Effector memory CD8-positive, alpha-beta T cell (primary cell): ENCODE results near the gene RBMS3.

ENCODE experiments used
- ATAC-seq: fragments of 150-1000 bp; cut with Tn5 transposase; replicated peaks from 2 replicates; pipeline ENCODE4 v1.10.0; 2021; ENCODE audit warnings: mild to moderate bottlenecking, moderate library complexity
- DNase-seq, 3 experiments: peaks; one replicate each; pipeline ENCODE4 v3.0.0; 2021
- H3K27ac Mint-ChIP-seq, 2 donors: one replicate each; pipeline ENCODE4 v1.8.0; 2022; ENCODE audit warnings: mild to moderate bottlenecking in 2 of 2, mixed read lengths in 2 of 2, moderate library complexity in 2 of 2
- H3K27me3 Mint-ChIP-seq, 2 donors: one replicate each; pipeline ENCODE4 v1.8.0; 2022; ENCODE audit warnings: mixed read lengths in 2 of 2
- H3K36me3 Mint-ChIP-seq: one replicate; pipeline ENCODE4 v1.8.0; 2022; ENCODE audit warnings: mild to moderate bottlenecking, moderate library complexity, mixed read lengths; ENCODE audit not compliant: insufficient read depth
- H3K4me1 Mint-ChIP-seq, 2 donors: one replicate each; pipeline ENCODE4 v1.8.0; 2022; ENCODE audit warnings: low read depth in 2 of 2, mixed read lengths in 2 of 2
- H3K4me3 Mint-ChIP-seq, 2 donors: one replicate each; pipeline ENCODE4 v1.8.0; 2022; ENCODE audit warnings: mild to moderate bottlenecking in 2 of 2, mixed read lengths in 2 of 2, moderate library complexity in 2 of 2
- H3K9me3 Mint-ChIP-seq, 2 donors: one replicate each; pipeline ENCODE4 v1.8.0; 2022; ENCODE audit warnings: mixed read lengths in 2 of 2

Gene RBMS3

DNA sequence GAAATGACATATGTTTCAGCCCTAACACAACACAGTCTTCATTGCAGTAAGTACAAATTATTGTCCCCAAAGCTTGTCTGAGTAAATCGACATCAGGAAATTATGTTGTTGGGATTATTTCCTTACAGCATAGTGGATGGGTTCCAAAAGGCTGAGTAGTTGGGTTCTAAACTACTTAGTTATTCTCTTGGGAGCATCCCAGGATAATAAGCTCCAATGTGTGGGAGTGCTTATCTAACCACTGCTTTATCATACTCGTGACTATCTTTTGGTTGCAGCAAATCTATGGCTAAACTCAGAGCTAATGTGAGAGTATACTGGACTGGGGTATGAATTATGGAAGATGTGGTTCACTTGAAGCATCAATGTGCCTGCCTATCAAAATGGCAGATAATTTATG, 128.5 kb downstream of the RBMS3 start:
- H3K27ac Mint-ChIP-seq = no peak overlapping the region
- peaks cover 0 to 4% of the 10 kb centered on the region in 2 donors for H3K9me3 Mint-ChIP-seq
- H3K27me3 Mint-ChIP-seq = no peaks in the 10 kb centered on the region
- no peak overlapping the region for H3K4me3 Mint-ChIP-seq
- DNase-seq (no peak), ATAC-seq (no peak)
- H3K4me1 Mint-ChIP-seq = no peaks in the 10 kb centered on the region
- H3K36me3 Mint-ChIP-seq = no peaks in the 10 kb centered on the region

DNA sequence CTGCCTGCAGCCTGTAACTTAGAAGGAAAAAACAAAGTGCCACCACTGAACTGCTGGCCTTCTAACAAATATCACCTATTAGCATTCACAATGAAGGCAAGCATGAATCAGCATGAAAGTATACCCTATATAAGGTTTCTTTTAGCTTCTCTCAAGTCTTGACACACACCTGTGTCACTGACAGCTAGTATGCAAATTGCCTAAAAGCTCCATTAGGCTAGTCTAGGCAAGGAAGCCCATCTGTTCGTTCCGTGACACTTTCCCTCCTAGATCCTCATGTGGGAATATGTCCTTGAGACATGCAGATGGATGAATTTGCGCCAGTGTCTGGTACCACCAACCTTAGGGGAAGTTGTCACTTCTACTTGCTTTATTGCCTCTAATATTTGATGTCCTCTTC, 129.3 kb downstream of the RBMS3 start:
- Mint-ChIP-seq H3K27me3 (no peaks in the 10 kb centered on the region), H3K27ac (no peak overlapping the region), H3K4me1 (no peaks in the 10 kb centered on the region), H3K4me3 (no peak overlapping the region), H3K9me3 (peaks cover 0 to 4% of the 10 kb centered on the region in 2 donors), H3K36me3 (no peaks in the 10 kb centered on the region)
- no peak for DNase-seq
- ATAC-seq = no peak

DNA sequence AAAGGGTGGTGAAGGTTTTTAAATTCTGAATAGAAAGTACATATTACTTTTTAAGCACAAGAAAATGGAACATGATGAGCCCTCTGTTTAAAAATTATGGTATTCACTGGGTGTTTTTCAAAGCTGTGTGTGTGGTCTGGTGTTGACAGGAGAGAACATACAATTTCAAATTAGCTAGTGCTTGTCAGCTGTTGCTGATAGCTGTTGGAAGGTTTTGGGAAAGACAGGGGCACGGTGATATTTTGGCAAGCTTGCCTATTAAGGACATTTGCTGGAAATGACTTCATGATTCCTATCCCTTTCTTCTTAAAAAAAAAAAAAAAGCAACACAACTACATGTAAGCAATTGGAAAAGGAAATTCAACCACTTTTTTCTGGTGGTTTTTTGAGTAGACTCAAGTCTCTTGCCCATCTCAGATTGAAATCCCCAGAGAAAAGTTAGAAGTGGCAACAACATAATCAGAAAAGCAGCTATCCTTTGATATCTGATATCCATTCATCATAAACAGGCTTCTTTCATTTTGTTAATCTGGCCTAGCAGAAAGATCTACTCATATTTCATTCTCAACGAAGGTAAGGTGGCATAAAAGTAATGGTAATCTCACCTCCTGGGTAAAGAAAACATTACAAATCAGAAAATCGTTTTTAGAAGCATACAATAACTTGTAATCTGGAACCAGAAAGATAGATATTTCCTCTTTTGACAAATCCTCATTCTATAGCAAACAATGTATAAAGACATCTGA, 130.0 kb downstream of the RBMS3 start:
- Mint-ChIP-seq H3K27me3 (no peaks in the 10 kb centered on the region), H3K36me3 (no peaks in the 10 kb centered on the region), H3K4me3 (no peak overlapping the region), H3K4me1 (no peaks in the 10 kb centered on the region), H3K9me3 (peaks cover 0 to 4% of the 10 kb centered on the region in 2 donors), H3K27ac (no peak overlapping the region)
- no peak for DNase-seq
- ATAC-seq = no peak

DNA sequence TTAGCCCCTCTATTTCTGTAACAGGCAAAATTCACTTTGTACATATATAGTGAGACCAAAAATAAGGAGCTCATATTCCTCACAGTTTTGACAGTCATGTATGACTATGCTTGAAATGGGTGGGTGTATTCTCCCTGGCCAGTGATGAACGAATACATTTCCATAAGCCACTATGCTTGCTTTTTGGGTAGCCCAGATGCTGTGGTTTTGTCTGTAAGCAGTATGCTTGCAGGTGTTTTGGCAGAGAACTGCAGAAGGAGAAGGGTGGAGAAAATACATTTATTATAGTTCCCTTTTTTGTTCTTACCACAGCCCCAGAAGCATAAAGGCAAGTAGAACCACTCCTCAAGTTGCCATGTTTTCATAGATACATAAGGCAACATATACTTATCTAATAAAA, 131.2 kb downstream of the RBMS3 start:
- H3K9me3 Mint-ChIP-seq = peaks cover 0 to 3% of the 10 kb centered on the region in 2 donors
- DNase-seq (no peak), ATAC-seq (no peak)
- no peak overlapping the region for H3K27ac Mint-ChIP-seq
- no peaks in the 10 kb centered on the region for H3K4me1 Mint-ChIP-seq
- H3K4me3 Mint-ChIP-seq = no peak overlapping the region
- no peaks in the 10 kb centered on the region for H3K27me3 Mint-ChIP-seq
- no peaks in the 10 kb centered on the region for H3K36me3 Mint-ChIP-seq

DNA sequence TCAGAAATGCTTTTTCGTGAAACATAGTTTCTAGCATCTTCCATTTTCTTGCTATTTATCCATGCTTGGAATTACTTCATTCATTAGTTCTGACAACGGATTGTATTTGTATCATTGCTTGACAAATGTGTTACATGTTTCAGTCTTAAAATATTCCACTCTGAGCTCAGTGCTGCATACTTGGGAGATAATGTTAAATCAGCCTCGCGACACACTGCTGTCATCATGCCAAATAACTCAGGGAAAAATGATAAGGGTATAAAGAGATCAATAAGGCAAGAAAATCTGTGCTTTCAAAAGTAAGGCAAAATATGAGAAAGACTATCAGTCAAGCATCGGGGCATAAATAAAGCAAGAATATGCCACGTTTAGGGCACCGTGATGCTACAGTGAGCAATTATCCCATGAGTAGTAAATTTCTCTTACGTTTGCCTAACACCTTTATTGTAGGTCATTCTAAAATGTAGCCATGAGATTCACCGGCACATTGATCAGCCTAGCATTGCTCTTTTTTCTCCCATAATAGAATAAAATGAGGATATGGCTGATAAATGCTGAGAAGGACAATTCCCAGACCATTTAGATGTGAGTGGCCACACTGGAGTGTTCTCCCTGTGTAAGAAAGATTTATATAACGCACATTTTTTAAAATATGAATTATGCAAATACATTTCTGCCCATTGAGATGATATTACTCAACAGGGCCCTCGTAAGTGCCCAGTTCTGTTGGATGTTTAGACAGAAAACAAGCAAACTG, 133.8 kb downstream of the RBMS3 start:
- ATAC-seq (no peak), DNase-seq (no peak)
- no peaks in the 10 kb centered on the region for H3K27me3 Mint-ChIP-seq
- no peak overlapping the region for H3K27ac Mint-ChIP-seq
- no peaks in the 10 kb centered on the region for H3K4me1 Mint-ChIP-seq
- H3K9me3 Mint-ChIP-seq = peaks cover 0 to 3% of the 10 kb centered on the region in 2 donors
- H3K4me3 Mint-ChIP-seq = no peak overlapping the region
- H3K36me3 Mint-ChIP-seq = no peaks in the 10 kb centered on the region

DNA sequence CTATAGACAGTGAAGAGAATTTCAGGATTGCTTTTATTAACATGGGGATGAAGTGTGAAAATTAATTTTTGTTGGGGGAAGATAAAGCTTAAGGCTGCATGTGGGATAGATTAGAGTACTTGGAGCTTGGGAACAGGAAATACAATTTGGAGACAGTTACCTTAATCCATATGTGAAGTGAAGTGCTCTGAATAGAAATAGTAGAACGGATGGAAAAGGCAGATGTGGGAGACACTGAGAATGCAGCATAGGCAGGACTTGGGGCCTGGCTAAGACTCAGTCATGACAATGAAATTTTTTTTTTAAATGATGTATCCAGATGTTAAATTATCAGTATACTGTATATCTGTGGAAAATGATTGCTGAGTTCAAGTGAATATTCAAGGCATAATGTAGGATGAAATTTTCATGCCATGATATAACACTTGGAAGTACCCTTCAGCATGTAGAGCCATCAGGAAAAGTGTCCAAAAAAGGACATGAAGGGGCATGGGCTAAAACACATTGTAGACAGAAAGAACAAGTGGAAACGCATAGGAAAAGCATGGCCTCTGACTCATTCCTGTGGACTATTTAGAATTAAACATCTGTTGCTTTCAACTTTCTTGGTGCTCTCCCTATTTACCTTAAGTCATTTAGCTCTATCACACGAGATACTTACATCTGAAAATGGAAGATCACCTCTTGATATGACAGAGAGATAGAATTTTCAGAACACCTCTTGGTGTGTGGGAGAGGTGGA, 134.8 kb downstream of the RBMS3 start:
- no peak for ATAC-seq
- H3K36me3 Mint-ChIP-seq = no peaks in the 10 kb centered on the region
- no peak overlapping the region for H3K27ac Mint-ChIP-seq
- no peaks in the 10 kb centered on the region for H3K27me3 Mint-ChIP-seq
- no peaks in the 10 kb centered on the region for H3K4me1 Mint-ChIP-seq
- no peak for DNase-seq
- H3K4me3 Mint-ChIP-seq = no peak overlapping the region
- peaks cover 0 to 4% of the 10 kb centered on the region in 2 donors for H3K9me3 Mint-ChIP-seq

- Mint-ChIP-seq H3K9me3 (peaks cover 0 to 4% of the 10 kb centered on the region in 2 donors), H3K36me3 (no peaks in the 10 kb centered on the region), H3K4me3 (no peak overlapping the region), H3K27me3 (no peaks in the 10 kb centered on the region), H3K27ac (no peak overlapping the region), H3K4me1 (no peaks in the 10 kb centered on the region)
- DNase-seq (no peak), ATAC-seq (no peak)
Observed at GRCh38 chr3:29416514-29416913, 135.6 kb downstream of the RBMS3 start.

DNA sequence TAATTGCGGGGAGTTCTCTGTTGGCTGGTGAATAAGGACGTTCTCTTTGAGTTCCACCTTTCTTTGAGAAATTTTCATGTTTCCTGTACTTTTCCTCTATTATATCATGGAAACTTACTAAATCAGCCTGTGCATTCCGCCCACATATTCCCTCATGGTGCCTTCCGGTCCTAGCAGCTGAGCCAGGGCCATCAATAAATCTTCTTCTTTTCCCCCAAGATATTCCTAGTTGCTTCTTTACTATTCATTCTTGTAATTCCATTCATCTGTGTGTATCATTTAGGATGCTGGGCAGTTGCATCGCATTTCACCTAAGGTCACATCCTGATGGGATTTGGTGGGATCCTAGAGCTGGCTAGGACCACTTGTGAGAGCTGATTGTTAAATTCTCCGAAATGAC, 139.2 kb downstream of the RBMS3 start:
- ATAC-seq = no peak

DNA sequence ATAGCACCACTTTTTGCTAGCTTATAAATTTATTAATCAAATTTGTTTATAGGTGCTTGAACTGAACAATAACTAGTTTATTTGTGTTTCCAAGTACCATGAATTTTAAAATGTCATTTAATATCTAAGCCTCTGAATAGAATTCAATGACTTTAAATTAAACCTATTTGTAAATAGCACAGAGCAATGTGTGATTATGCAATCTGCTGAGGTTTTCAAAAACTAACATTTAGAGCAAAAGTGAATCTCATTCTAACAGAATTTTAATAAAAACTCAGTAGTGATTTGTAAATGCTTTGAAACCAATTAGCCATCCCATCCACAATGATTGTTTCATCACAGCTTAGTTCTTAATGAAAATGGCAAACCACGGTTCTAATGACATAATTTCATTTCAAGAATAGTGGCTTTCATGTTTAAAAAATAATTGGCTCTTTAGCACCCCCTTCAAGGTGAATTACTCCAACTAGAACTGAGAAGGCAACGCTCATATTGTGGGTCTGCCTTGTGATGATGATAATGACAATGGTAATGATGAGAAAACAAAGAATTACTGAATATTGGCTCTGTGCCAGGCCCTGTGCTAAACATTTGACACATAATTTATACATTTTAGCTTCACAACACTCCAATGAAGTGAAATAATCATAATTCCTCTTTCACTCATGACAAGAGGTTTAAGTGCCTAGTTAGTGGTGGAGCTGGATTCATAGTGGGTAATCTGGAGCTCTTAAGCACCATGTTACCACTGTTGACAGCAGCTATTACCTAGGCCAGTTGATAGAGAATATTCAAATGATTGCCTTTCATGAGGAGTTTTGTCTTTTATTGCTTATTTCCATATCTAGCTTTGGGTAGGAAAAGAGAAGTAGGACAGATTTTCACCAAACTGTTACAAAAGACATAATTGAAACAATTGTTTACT, 145.7 kb downstream of the RBMS3 start:
- no peaks in the 10 kb centered on the region for H3K27me3 Mint-ChIP-seq
- no peaks in the 10 kb centered on the region for H3K9me3 Mint-ChIP-seq
- no peak for DNase-seq
- no peaks in the 10 kb centered on the region for H3K36me3 Mint-ChIP-seq
- no peak overlapping the region for H3K4me3 Mint-ChIP-seq
- no peaks in the 10 kb centered on the region for H3K4me1 Mint-ChIP-seq
- ATAC-seq = no peak
- no peak overlapping the region for H3K27ac Mint-ChIP-seq

More for the DNA sequence above, 139.2 kb downstream of the RBMS3 start:
- H3K27ac Mint-ChIP-seq = no peak overlapping the region
- H3K4me3 Mint-ChIP-seq = no peak overlapping the region
- DNase-seq = no peak
- no peaks in the 10 kb centered on the region for H3K4me1 Mint-ChIP-seq
- peaks cover 0 to 3% of the 10 kb centered on the region in 2 donors for H3K9me3 Mint-ChIP-seq
- no peaks in the 10 kb centered on the region for H3K36me3 Mint-ChIP-seq
- H3K27me3 Mint-ChIP-seq = no peaks in the 10 kb centered on the region

DNA sequence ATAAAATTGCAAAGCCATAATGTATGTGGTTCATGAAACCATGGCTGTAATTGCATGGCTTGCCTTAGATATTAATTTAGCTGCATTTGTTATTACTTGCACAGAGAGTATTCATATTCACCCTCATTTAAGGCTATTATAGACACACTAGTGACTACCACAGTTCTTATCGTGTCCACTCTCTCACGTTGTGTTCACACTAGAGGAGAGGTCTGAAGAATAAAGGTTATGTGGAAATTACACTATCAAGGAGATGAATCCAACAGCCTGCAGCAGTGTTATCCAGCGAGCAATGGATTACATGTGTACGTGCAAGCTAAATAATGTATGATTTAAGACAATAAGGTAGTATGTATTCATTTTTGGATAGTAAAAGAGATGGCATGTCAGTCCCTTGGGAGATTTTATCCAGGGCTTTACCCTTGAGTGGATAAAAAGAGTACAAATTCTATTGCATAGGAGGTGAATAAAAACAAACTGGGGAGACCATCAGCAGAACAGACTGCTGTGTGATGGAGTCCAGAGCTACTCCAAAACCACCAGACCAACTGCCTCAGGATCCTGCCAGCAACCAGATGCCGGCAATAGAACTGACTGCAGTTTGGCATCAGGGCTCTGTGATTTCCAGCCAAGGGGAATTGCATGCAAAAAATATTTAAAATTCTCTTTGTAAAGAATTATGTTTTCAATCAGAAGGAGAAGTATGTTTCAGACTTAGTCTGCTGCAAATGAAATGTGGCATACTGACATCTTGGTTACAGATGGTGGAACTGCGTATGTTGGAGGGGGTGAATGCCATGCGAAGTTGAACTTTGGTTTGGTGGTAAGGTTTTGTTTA, 146.6 kb downstream of the RBMS3 start:
- no peaks in the 10 kb centered on the region for H3K36me3 Mint-ChIP-seq
- H3K27ac Mint-ChIP-seq = no peak overlapping the region
- H3K27me3 Mint-ChIP-seq = no peaks in the 10 kb centered on the region
- no peak for ATAC-seq
- H3K4me3 Mint-ChIP-seq = no peak overlapping the region
- no peaks in the 10 kb centered on the region for H3K4me1 Mint-ChIP-seq
- DNase-seq = no peak
- peaks cover 0 to 3% of the 10 kb centered on the region in 2 donors for H3K9me3 Mint-ChIP-seq

DNA sequence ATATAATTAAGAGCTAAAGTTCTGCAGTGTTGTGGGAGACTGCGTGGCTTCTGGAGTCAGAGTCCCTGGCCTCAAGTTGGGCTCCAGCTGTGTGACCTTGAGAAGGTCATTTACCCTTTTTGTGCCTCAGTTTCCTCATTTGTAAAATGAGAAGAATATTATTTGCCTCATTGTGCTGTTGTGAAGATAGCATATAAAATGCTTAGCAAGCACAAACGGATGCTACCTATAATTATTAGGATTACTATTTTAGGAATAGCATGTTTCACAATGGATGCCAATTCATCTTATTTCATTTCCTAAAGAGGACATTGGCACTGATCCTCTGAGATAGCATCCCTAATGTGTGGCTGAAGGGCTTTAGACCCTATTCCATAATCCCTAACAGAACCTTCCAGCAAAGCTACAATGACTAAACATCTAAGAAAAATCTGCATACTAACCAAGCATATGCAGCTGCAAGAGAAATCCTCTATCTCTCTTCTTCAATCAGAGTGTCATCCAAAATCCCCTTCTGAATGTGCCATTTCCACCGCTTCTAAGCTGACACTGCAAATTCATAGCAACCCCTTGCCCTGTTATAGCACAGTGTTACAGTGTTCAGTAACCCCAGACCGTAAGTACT, 148.3 kb downstream of the RBMS3 start:
- Mint-ChIP-seq H3K4me3 (no peak overlapping the region), H3K36me3 (no peaks in the 10 kb centered on the region), H3K27ac (no peak overlapping the region), H3K4me1 (no peaks in the 10 kb centered on the region), H3K27me3 (no peaks in the 10 kb centered on the region), H3K9me3 (peaks cover 3 to 6% of the 10 kb centered on the region in 2 donors)
- ATAC-seq = no peak
- DNase-seq = no peak

DNA sequence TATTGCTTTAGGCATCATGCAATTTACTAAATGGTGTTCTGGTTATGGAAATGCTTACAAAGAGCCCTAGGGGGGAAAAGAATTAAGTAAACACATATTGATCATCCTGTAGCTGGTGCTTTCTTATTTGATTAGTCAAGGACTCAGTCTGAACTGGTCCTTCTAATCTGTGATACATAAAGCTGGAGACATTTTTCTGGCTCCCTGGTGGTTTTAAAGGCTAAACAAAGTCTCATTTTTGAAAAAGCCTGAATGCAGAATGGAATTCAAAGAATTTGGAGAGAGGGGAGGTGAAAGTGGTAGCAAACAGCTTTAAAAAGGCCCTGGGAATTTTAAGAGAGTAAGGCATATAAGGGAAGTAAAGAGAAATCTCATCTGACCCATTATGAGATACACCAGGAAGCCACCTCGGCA, 149.7 kb downstream of the RBMS3 start:
- Mint-ChIP-seq H3K27ac (no peak overlapping the region), H3K4me1 (no peaks in the 10 kb centered on the region), H3K4me3 (no peak overlapping the region), H3K9me3 (peaks cover 3 to 6% of the 10 kb centered on the region in 2 donors), H3K27me3 (no peaks in the 10 kb centered on the region), H3K36me3 (no peaks in the 10 kb centered on the region)
- ATAC-seq (no peak), DNase-seq (no peak)
